T-helper 1 cell (primary cell): ENCODE measurements around the gene CCDC6.
"Not testable (repeated sequence)": the region's sequence is repeated elsewhere in the genome, so short reads cannot be mapped to it uniquely, and the experiment has no call there.

Experiments
- DNase-seq, 5 donors: peaks; one replicate each; pipeline ENCODE4 v3.0.0-alpha.2; 2012 to 2020

CCDC6 gene

DNA sequence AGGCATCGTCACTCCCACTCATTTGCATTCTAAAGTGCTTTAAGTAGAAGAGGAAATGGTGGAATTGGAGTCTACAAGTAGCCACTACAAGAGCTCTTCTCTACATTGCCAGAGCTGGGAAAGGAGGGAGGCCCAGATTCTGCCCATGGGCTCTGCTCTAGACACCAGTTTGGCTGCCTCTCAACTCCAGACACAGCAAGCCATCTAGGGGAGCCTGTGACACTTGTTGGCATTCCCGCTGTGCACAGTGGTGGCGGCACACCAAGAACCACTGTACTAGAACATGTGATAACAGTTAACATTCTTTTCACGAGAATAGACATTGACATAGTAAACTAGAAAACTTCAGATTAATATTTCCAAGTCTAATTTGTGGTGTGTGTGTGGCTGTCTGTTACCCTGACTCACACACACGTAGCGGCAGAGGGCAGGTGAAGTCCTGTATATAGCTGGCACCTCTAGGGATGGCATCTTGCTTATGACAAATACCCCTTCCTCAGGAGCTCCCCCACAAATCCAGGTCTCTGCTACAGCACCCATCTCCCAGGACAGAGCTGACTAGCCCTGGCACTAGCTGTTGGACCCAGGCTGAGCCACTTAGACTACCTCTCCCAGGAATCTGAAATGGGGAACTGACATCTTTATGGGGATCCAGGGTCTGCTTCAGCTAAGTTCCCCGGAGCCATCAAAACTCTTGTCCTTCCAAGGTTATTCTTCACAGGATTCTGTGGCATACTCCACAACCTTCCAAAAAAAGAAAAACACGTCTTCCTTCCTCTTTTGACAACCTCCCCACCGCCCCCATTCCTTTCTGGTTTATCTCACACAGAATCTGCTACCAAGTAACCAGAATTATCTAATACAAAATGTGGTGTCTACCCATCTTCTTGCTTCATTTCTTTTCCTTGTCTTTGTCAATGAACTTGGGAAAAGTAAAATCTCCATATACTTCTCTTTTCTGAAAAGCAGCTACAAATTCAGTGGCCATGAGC, 98.4 kb downstream of the CCDC6 start:
- no peak for DNase-seq

DNA sequence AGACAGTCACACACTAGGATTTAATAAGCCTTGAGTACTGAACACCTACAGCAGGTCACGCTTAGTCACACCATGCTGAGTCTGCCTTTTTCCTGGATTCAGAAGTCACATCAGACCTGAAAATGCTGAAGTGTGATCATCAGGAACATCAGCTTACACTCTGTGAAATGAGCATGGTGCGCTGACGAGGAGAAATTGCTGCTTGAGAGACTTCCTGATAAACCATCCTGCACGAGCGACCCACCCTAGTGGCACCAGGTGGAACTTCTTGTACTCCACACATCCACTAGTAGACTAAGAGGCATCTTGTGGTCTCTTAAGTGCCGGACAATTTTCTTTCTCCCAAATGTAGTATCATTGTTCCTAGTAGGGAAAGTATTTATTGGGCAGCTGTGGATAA, 101.3 kb downstream of the CCDC6 start:
- DNase-seq = peak in 1 of 5 donors; percentile 5

DNA sequence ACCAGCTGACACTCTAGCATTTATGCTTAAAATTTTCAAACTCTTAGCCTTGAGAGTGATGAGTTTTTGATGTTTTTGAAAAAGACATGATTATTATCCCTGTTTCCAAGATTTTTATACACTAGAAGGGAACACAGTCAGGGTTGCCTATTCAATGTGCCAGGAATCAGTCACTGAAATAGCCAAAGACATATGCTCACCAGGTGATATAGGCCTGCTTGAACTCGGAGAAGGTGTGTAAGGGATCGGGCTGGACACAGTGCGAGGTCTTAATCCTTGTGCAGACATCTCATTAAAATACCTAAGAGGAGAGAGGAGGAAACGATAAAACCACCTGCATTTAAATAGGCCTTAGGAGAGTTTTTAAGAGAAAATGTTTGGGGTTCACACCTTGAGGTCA, 102.1 kb downstream of the CCDC6 start:
- no peak for DNase-seq

DNA sequence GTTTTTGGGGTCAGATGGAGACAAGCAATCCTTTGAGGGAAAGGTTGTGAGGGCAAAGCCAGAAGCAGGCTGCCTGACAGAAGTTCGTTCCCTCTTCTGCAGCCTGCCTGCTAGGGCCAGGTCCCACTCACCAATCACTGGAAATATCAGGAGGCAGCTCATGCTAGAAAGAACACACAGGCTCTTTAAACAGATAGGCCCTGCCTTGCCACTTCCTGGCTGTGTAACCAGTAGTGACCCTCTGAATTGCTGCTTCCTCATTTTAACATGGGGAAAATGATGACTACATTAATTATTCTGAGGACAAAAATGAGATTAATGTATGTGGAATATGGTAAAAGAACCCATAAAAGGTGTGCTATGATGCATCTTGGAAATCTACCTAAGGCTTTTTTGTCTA, 102.6 kb downstream of the CCDC6 start:
- no peak for DNase-seq

DNA sequence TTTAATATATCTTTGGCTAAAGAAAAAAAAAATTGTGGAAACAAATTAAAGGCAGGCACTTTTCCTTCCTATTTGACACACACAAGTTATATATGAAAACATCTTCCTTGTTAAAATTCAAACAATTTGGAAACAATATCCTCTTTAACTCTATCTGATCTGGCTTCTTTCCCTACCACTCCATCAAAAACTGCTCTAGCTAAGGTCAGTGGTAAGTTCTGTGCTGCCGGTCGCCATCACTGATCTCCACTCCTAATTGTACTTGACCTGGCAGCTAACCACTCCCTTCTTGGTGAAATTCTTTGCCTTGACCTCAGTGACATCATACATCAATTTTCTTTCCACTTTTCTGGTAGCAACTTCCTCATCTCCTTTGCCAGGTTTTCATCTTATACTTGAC, 105.2 kb downstream of the CCDC6 start:
- no peak for DNase-seq

DNA sequence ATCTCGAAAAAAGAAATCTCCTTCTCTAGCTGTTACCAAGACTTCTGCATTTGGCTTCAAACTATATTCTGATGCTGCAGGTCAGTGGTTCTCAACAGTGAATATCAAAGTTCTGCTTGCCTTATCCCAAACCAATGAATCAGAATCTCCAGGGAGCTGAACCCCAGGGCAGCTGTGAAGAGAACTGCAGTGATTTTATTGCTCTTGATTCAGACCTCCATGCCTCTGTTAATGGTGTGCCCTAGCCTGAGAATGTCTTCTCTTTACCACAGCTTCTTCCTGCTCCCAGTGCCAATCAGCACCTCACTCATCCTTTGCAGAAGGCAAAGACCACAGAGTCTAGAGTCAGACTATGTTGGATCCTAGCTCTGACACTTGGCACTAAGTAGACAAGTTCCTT, 106.9 kb downstream of the CCDC6 start:
- no peak for DNase-seq

DNA sequence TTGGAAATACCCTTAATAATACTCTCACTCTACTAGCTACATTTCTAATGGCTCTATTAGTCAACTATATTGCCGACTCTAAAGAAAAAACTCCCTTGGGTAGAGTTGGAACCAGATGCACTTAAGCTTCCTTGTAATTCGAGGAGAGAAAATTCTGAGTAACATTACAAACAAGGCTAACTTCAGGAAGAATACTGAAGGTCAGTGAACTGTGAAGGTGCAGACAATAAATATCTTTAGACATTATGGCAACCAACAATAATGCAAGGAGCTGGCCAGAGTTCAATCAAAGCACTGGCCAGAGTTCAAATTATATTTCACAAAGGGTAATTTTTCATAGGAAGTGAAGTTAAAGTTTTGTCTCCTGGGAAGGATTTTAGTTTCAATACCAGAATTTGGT, 112.4 kb downstream of the CCDC6 start:
- no peak for DNase-seq

DNA sequence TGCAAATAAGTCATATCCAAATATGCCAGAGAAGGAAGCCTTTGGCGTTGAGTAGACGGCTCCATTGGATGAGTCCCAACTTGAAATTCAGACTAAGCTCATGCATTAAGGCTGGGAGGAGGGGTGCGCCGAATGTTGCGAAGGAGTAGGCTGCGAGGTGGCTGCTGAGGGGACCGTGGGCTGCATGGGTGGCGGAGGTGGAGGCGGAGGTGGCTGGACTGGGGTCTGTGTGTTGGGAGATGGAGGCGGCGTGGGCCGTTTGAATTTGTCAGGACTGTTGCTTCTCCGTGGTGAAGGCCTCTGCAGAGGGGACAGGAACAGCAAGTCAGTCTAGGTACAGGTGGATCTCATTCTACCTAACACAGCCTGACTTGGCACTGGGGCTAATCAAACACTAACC, 113.5 kb downstream of the CCDC6 start:
- no peak for DNase-seq

DNA sequence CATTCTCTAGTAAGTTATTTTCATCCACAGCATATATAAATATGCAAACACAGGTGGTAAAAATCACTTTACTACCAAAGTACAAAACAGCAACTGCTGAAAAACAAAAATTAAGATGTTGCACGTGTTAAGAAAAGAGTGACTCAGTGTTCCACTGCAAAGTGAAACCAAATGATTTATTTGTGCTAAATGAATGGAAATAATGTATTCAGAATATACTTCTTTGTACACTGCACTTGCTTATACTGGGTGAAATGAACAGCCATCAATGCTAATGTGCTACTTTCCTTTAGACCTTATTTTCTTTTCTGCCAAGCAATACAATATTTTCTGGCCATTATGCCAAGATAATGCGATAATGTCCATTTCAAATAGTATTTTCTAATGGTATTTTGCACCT, 114.8 kb downstream of the CCDC6 start:
- no peak for DNase-seq

DNA sequence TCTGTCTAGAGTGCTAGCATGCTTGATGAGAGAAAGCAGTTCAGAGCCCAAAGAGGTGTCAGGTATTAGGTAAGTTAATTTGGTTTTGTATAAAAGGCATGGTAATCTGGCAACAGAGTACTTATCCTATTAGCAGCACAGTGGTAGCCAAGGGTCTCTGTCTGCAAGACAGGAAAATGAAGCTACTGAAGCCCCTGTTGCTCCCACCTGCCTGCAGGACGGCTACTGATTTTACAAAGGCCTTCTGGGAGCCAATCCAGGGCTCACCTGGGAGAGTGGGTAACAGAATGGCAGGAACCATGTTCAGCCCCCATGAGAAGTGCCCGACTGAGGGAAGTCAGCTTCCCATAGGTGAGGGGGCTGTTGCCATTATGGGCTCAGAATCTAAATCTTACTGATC, 116.3 kb downstream of the CCDC6 start:
- DNase-seq = not testable (repeated sequence)

DNA sequence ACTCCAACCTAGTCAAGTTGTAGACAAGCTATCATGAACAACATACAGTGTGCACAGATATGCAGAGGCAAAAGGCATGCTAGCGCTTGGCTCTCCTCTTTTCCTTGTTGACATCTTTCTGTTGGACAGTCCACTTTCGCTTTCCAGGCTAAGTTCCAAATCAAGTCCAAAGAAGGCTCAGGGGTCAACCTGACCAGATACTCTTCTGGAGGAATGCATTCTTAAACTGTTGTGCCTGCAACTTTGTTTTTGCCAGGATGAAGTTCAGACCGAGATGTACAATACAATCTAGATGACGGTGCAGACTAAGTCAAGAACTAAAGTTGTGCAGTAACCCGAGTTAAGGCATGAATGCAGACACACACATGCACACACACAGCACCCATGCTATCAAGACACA, 117.4 kb downstream of the CCDC6 start:
- DNase-seq = not testable (repeated sequence)

DNA sequence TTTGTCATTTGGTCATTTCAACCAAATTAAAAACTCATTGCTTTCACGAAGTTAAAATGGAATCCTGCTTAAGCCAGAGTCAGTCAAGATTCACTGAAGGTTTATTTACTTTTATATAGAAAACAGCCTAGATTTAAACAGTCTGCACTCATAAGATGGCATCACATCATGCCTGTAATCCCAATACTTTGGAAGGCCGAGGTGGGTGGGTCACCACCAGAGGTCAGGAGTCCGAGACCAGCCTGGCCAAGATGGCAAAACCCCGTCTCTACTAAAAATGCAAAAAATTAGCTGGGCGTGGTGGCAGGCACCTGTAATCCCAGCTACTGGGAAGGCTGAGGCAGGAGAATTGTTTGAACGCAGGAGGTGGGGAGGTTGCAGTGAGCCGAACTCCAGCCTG, 119.3 kb downstream of the CCDC6 start:
- not testable (repeated sequence) for DNase-seq

DNA sequence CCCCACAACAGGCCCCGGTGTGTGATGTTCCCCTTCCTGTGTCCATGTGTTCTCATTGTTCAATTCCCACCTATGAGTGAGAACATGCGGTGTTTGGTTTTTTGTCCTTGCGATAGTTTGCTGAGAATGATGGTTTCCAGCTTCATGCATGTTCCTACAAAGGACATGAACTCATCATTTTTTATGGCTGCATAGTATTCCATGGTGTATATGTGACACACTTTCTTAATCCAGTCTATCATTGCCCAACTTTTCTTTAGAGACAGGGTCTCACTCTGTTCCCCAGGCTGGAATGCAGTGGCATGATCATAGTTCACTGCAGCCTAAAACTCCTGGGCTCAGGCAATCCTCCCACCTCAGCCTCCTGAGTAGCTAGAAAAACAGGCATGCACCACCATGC, 120.9 kb downstream of the CCDC6 start:
- not testable (repeated sequence) for DNase-seq

DNA sequence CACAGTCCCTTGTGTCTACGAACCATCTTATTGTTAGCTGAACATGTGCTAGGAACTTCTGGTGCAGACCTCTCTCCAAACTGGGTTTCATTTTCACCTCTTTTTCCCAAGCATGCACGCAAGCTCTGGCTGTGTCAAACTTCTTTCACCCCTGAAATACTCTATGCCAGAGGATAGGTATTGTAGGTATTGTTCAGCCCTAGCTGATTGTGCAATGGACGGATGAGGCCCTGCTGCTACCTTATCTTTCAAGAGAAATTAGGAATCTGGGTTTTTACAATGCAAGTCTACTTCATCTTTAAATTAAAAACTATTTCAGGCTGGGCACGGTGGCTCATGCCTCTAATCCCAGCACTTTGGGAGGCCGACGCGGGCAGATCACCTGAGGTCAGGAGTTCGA, 124.8 kb downstream of the CCDC6 start:
- no peak for DNase-seq

DNA sequence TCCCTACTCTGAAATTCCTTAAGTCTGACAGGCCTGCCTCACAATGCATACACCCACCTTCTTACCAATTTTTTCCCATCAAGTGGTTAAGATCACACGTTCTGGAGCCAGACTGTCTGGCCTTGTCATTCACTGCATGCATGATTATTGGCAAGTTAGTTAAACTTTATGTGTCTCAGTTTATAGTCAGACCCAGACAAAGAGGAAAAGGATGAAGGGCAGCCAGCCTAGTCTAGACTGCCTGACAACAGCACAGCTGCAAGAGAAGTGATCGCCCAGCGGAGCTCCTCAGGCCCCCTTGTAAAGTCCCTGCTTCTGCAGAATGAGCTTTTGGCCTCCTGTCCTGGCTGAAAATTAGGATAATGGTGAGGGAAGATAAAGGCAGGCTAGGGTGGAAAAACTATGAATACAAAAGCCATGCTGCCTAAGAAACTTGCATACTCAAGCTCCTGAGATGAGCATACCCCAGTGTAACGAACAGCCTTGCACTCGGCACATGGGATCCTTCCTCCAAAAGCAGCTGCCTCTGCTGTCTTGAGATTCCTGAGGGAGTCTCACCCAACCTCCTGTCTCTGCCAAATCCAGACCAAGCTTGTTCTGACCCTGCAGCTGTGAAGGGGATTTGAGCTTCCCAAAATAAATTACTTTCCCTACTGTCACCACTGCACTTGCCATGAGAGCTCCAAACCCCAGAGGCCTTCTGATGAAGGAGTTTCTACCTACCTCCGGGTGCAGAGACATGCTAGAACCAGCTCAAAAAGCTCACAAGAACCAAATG, 126.4 kb downstream of the CCDC6 start:
- no peak for DNase-seq

DNA sequence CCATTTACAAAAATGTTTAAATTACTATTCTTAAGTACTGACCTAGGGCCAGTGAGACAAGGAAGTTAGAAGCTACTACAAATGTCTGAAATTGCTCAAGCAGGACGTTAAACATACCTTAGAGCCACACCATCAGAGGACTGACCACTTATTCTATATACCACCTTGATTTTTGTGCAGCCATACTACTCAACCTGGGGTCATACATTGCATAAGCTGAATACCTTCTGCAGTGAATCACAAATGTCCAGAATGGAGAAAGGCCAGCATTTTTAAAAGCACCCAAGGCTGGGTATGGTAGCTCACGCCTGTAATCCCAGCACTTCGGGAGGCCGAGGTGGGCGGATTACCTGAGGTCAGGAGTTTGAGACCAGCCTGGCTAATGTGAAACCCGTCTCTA, 131.9 kb downstream of the CCDC6 start:
- no peak for DNase-seq

DNA sequence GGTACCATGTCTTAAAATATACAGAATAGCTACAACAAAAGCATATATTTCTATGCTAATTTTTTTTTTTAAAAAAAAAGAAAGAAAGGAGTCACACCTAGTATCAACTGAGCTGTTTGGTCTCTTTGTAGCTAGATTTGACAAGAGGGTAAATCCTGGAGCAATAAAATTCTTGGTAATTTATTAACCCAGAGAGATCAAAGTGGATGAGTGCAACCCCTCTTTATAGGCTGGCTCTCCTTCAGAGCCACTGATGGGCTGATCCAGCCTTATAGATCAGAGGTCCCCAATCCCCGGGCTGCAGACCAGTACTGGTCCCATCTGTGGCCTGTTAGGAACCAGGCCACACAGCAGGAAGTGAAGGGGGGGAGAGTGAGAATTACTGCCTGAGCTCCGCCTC, 133.3 kb downstream of the CCDC6 start:
- DNase-seq = no peak

DNA sequence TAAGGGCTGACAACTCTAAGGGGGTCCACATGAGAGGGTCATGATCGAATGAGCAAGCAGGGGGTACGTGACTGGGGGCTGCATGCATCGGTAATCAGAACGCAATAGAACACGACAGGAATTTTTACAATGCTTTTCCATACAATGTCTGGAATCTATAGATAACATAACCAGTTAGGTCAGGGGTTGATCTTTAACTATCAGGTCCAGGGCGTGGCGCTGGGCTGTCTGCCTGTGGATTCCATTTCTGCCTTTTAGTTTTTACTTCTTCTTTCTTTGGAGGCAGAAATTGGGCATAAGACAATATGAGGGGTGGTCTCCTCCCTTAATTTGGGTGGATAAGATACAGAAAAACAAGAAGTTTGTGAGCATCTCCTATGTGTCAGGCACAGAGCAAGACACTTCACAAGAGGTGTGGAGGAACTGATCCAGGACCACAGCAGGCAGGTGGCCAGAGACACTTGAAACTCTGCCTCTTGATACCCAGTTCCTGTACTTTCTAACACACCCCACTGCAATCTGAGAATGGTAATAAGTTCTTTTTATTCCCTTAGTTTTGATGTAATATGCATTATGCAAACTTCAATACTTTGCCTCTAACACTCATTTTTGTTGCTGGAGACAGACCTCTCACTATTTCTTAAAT, 135.1 kb downstream of the CCDC6 start:
- no peak for DNase-seq

DNA sequence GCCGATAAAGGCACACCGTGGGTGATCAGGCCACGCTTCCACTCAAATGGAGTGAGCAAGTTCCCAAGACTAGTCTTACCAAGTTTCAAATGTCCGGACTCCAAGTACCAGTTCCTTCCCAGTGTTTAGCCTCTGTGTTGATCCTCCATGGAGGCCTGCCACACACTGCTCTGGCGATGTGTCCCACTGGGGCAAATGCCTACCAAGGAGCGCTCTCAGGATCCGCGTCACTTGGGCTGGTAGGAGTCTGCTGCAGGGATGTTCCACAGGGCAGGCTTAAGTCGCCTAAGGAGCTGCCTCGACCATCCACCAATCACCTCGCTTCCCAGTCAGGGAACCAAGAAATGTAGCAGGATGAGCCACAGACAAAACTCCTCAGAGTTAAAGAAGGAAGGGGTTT, 135.7 kb downstream of the CCDC6 start:
- DNase-seq = no peak

DNA sequence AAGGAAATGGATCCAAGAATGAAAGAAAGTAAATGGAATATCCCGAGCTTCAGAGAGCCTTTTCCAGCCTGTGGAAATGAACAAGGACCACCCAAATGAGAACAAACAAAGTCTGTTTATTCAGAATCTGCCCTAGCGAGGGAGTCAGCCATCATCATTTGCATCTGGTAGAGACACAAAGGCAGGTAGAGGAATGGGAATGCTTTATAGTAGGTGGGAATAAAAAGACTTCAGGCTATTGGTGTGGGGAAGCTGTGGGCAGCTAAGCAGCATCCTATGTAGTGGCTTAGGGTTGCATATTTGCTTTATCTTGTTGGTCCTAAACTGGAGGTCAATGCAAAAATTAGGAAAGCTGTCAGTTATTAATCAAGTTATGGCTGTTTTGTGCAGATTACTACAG, 143.9 kb downstream of the CCDC6 start:
- no peak for DNase-seq

DNA sequence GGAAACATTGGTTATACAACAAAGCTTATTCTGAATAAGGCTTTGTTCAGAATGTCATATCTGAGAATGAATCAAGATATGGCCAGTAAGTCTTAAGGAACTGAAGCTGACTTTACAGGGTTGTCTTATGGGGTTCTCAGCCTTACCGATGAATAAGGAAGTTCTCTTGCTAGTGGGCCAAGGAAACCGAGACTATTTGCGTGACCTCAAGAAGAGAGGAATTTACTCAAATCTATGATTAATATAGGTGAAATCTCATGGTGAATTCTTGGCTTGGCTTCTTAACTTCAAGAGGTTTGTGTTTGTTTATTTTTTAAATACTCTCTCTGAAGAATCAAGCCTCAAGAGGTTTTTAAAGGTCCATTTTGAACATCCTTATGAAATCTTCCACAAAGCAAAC, 148.4 kb downstream of the CCDC6 start:
- no peak for DNase-seq

DNA sequence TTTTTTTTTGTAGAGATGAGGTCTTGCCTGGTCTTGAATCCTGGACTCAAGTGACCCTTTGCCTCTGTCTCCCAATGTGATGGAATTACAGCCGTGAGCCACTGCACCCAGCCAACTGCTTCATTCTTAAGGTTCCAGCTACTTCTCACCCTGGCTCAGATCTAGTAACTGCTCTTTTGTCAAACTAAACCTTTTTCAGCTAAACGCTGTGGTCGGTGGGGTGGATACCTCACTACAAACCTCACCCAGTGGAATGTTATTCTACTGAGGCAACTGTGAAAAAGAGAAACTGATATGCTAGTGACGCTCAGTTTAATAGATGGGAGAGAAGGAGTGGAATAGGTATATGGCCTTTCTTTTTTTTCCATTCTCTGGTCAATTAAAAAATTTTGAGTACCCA, 151.4 kb downstream of the CCDC6 start:
- no peak for DNase-seq

DNA sequence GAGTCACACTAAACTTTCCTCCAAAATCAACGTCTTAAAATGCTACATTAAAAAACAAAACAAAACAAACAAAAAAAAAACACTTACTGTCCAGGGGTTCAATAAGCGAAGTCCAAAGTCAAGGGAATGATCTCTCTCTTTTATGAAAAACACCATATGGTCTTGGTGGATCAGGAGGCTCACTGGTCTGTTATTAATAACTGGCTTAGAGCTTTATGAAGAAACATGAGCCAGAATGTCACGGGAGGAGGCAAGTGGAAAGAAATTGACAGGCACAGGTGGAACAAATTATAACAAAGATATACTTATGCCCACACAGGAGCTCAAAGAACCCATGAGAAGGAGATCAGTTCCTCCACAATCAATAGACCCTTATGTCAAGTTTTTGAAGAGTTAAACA, 153.1 kb downstream of the CCDC6 start, which contains the start of gene MRLN:
MRLN (minus strand) TSS at position 189 of the 400 bp plus-strand sequence.
- DNase-seq = no peak
